Activated naive CD4-positive, alpha-beta T cell (primary cell): ENCODE results near the gene EXOSC1.
A peak's percentile ranks its signal among the peaks of the same experiment; 100 is the strongest.
"Not testable (repeated sequence)": the region's sequence is repeated elsewhere in the genome, so short reads cannot be mapped to it uniquely, and the experiment has no call there.

Experiments
- DNase-seq, 4 experiments: peaks; one replicate each; lab custom pipeline; 2025; lab: John Stamatoyannopoulos, UW

EXOSC1 gene

GRCh38 chr10:97459111-97459510 is 13.3 kb upstream of the EXOSC1 start:
- no peak for DNase-seq

DNA sequence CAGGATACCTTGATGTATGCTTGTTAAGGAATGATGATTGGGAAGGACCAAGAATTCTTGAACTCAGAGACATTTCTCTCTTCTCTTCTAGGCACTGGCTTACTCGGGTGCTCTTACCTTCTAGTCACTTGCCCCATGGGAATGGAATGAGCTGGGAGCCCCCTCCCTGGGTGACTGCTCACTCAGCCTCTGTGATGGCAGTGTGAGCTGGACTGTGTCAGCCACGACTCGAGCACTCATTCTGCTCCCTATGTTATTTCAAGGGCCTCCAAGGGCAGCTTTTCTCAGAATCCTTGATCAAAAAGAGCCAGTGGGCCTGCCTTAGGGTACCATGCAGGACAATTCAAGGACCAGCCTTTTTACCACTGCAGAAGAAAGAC is 10.9 kb upstream of the EXOSC1 start:
- no peak for DNase-seq

DNA sequence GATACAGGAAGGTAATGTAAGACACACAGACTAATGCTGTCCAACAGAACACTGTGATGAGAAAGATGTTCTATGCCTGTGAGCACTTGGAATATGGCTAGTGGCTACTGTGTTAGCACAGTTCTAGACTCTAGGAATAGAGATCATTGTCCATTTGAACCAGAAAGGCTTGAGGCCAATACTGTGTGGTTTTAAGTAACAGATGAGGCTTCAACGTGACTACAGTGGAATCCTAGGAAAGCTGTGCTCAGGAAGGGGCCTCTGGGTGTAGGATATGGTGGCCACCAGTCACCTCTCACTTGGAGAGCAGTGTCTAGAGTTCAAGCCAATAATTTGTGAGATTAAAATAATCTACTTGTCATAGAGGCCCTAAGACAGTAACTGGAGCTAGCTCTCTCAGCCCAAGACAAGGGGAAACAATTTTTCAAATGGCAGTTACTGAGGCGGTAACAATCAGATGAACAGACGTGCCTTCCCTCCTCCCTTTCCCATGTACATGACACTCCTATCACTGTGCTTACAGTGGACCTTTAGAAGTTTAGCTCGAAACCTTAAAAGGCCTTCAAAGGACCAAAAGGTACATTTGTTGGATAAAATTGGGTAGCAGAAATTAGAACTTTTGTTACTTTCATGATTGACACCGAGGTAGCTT is 10.4 kb upstream of the EXOSC1 start:
- DNase-seq, result no peak

DNA sequence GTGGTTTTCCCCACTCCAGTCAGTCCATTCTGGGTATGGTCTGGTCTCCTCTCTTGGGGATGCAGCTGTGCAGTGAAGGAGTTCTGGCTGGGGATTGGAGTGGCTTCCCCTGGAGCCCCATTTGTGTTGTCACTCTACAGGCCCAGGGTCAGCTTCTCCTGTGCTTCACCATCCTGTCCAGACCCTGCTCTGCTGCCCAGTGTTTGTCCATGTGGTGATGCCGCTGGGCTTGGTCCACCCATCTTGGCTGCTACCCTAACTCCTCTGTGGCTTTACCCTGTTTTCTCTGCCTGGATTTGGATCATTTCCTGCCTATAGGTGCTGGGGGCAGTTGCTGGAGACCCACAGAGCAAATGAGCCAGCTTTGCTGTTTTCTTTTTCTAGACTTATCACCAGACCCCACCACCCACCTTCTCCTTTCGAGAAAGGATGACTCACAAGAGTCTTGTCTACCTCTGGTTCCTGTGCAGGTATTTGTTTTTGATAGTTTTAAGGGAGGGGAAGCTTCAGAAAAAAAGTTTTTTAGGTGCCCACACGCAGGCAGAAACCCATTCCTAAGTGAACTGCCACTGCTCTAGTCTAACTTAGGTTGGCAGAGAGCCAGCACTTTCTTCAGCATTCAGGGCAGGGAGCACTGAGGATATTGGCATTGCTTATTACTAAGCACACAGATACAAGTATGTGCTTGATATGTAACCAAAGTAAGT is 8.7 kb upstream of the EXOSC1 start:
- DNase-seq, result peak in 1 of 4 experiments; percentile 25

- no peak for DNase-seq
Observed at GRCh38 chr10:97452352-97452751, 6.5 kb upstream of the EXOSC1 start.

- no peak for DNase-seq
Observed at GRCh38 chr10:97451605-97452004, 5.8 kb upstream of the EXOSC1 start.

DNA sequence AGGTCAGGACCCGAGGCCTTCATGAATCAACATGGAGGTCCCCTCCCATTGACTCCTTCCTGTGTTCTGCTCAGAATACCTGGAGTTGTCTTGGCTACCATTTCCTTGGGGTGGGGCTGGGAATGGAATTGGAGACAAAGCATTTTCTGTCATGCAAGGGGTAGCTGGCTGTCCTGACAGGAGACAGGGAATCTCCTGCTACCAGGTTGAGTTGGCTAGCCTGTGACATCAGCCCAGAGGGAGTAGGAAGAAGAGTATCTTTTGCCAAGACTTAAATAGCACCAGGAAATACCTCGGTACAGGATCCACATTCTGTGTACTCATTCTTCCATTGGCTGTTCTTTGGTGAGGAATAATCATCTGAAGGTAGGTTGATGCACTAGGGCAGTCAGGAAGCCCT is 5.0 kb upstream of the EXOSC1 start:
- DNase-seq, result no peak

GRCh38 chr10:97445357-97445721 is 467 bp downstream of the EXOSC1 start:
- no peak for DNase-seq

- no peak for DNase-seq
Observed at GRCh38 chr10:97444212-97444611, 1.6 kb downstream of the EXOSC1 start.

DNA sequence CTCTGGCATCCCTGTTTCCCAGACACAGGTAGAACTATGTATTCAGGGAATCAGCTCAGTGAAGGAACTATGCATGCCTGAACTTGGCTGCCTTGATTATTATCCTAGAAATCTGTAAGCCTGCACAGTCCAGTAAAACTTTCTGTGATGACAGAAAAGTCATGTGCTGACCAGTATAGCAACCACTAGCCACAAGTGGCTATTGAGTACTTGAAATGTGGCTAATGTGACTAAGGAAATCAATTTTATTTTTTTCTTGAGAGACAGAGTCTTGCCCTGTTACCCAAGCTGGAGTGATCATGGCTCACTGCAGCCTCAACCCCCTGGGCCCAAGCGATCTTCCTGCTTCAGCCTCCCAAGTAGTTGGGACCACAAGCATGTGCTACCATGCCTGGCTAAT is 3.5 kb downstream of the EXOSC1 start:
- DNase-seq, result no peak

DNA sequence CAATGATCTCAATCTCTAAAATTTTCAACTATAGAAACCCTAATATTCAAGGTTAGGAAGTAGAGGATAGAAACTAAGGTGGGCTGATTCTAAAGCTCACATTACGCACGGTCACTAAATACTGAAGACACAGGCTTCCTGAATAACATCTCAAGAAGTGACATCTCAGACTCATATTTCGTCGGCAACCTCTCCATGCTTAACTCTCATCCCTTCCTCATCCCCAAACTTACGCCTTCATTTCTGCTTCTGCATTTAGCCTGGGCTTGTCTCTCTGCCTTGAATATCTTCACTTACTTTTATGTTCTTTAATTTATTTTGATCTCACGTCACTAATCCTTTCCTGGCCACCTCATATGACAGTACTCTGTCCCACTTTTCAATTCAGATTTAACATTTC is 10.6 kb downstream of the EXOSC1 start:
- DNase-seq, result no peak

DNA sequence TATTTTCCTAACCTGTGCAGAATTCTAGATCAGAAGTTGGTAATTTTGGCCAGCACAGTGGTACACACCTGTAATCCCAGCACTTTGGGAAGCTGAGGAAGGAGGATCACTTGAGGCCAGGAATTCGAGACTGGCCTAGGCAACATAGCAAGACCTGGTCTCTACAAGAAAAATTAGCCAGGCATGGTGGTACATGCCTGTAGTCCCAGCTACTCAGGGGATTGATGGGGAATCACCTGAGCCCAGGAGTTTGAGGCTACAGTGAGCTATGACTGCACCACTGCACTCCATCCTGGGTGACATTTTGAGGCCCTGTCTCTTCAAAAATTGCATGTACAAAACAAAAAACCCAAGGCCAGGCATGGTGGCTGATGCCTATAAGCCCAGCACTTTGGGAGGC is 11.2 kb downstream of the EXOSC1 start:
- DNase-seq, result no peak

- DNase-seq, result no peak
Observed at GRCh38 chr10:97434055-97434454, 11.8 kb downstream of the EXOSC1 start.

- no peak for DNase-seq
Observed at GRCh38 chr10:97428572-97428981, 17.2 kb downstream of the EXOSC1 start.

- no peak for DNase-seq
Observed at GRCh38 chr10:97427571-97428179, 18.1 kb downstream of the EXOSC1 start.

GRCh38 chr10:97426776-97427570 is 18.8 kb downstream of the EXOSC1 start:
- no peak for DNase-seq

- peak; percentile 80 to 92 (median 86) for DNase-seq
Observed at GRCh38 chr10:97425964-97426775, 19.6 kb downstream of the EXOSC1 start, which contains the start of gene PGAM1. Gene PGAM1, plus strand, starts transcription at chr10:97426191. Its CDS starts 117 bp downstream, at chr10:97426308.

- not testable (repeated sequence) for DNase-seq
Observed at GRCh38 chr10:97423757-97424098, 22.1 kb downstream of the EXOSC1 start.

- no peak for DNase-seq
Observed at GRCh38 chr10:97416565-97416964, 29.2 kb downstream of the EXOSC1 start.

DNA sequence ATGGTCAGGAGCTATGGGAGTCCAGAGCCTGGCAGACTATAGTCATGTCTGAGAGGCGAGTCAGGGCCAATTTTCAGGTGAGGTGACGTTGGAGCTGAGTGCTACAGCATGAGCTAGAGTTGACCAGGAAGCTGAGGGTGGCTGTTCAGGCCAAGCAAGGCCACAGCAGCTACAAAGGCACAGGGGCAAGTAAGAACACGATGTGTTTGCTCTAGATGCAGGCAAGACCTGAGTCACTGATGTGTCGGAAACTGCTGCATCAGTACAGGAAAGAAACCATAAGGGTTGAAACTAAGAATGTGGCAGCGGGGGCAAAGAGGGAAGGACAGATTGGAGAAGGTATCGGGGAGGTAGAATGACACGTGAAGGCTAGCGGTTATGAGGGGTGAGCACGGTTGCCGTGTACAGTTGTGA is 32.9 kb downstream of the EXOSC1 start:
- DNase-seq, result no peak

- DNase-seq, result no peak
Observed at GRCh38 chr10:97411406-97411805, 34.4 kb downstream of the EXOSC1 start.

DNA sequence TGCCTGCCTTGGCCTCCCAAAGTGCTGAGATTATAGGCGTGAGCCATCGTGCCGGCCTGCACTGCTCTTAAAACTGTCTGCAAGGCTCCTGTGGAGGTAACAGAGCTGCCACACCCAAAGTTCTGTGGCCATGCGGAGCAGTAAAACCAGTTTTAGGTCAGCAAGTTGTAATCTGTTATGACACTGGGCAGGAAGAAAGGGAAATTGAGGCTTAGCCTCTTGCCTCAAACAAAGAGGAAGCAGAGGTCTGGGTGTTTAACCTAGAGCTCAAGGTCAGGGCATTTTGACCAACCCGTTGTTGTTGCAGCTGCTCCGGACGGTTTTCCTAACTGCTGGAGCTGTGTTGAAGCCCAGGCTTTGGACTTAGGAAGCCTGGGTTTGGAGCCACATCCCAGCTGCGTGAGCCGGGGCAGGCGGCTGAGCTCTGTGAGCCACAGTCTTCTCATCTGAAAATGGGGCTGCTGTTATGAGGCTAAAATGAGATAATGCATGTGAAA is 37.3 kb downstream of the EXOSC1 start:
- DNase-seq, result no peak
